Neuron (in vitro differentiated cells): ENCODE data around the gene PNPT1.
"Not testable (repeated sequence)": the region's sequence is repeated elsewhere in the genome, so short reads cannot be mapped to it uniquely, and the experiment has no call there.

Experiments used
- H2AFZ ChIP-seq: one replicate; pipeline ENCODE4 v1.6.1; 2013; ENCODE audit warnings: low read depth, mild to moderate bottlenecking, inconsistent platforms, low read length, moderate library complexity
- H3K27me3 ChIP-seq: one replicate; pipeline ENCODE4 v1.6.1; 2013; ENCODE audit warnings: low read length; ENCODE audit not compliant: insufficient read depth
- H3K36me3 ChIP-seq: one replicate; pipeline ENCODE4 v1.6.1; 2013; ENCODE audit warnings: low read length; ENCODE audit not compliant: insufficient read depth
- H3K4me1 ChIP-seq: one replicate; pipeline ENCODE4 v1.6.1; 2013; ENCODE audit warnings: low read length; ENCODE audit not compliant: insufficient read depth
- H3K4me3 ChIP-seq: 2 replicates; pipeline ENCODE4 v1.5.1; 2013; ENCODE audit warnings: mild to moderate bottlenecking, low read length, moderate library complexity
- H3K9me3 ChIP-seq: one replicate; pipeline ENCODE4 v1.6.1; 2013; ENCODE audit warnings: low read length

PNPT1 gene

GRCh38 chr2:55715178-55715577, 21.5 kb upstream of the PNPT1 start:
- not testable (repeated sequence) for H3K4me3 ChIP-seq, H2AFZ ChIP-seq, H3K4me1 ChIP-seq, H3K9me3 ChIP-seq, H3K36me3 ChIP-seq
- peaks cover 23% of the 10 kb centered on the region for H3K27me3 ChIP-seq

DNA sequence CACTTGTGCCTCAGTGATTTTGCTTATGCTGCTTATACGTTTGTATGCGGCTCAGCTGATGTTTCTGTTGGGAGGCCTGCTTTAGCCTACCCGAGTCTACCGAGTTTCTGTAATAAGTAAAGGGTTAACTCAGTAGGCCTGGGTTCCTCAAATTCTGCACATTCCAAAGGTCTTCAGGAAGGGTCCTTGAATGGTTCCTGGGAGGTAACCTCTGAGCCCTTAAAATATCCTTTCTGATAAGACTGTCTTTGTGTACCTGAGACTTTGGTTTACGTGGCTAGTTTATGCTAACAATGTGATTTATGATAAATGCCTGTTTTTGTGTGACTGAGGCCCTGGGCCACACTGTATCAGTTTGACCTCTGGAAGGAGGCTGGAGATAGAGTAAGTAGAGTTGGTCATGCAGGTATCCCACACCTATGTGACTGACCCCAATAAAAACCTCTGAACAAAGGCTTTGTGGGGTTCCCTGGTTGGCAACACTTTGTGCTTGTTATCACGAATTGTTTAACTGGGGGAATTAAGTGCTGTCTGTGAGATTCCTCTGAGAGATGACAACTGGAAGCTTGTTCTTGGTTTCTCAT, 18.9 kb upstream of the PNPT1 start:
- no peak overlapping the region for H2AFZ ChIP-seq

GRCh38 chr2:55710025-55710424, 16.4 kb upstream of the PNPT1 start:
- no peak overlapping the region for H3K4me3 ChIP-seq
- H3K36me3 ChIP-seq, result no peaks in the 10 kb centered on the region
- no peaks in the 10 kb centered on the region for H3K9me3 ChIP-seq
- no peaks in the 10 kb centered on the region for H3K4me1 ChIP-seq
- no peak overlapping the region for H2AFZ ChIP-seq
- no peaks in the 10 kb centered on the region for H3K27me3 ChIP-seq

More for the DNA sequence above, 18.9 kb upstream of the PNPT1 start:
- Histone ChIP-seq H3K36me3 (no peaks in the 10 kb centered on the region), H3K4me1 (no peaks in the 10 kb centered on the region), H3K9me3 (no peaks in the 10 kb centered on the region), H3K27me3 (peaks cover 9% of the 10 kb centered on the region), H3K4me3 (no peak overlapping the region)

- Histone ChIP-seq H3K36me3 (no peaks in the 10 kb centered on the region), H3K27me3 (no peaks in the 10 kb centered on the region), H2AFZ (no peak overlapping the region), H3K4me3 (no peak overlapping the region), H3K9me3 (no peaks in the 10 kb centered on the region), H3K4me1 (no peaks in the 10 kb centered on the region)
These were observed 14.1 kb upstream of the PNPT1 start for GRCh38 chr2:55707751-55708150.

DNA sequence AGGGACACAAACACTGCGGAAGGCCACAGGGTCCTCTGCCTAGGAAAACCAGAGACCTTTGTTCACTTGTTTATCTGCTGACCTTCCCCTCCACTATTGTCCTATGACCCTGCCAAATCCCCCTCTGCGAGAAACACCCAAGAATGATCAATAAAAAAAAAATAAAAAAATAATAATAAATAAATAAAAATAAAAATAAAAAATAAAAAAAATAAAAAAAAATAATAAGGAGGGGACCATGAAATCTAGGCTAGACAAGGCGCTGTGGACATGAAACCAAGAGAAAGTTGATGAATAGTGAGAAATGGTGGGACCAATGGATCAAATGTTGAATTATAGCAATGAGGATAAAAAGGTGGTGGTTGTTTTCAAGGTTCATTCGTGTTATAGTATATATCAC, 12.6 kb upstream of the PNPT1 start:
- H3K4me1 ChIP-seq, H3K9me3 ChIP-seq, H3K36me3 ChIP-seq, H3K4me3 ChIP-seq, H3K27me3 ChIP-seq, H2AFZ ChIP-seq: not testable (repeated sequence)

DNA sequence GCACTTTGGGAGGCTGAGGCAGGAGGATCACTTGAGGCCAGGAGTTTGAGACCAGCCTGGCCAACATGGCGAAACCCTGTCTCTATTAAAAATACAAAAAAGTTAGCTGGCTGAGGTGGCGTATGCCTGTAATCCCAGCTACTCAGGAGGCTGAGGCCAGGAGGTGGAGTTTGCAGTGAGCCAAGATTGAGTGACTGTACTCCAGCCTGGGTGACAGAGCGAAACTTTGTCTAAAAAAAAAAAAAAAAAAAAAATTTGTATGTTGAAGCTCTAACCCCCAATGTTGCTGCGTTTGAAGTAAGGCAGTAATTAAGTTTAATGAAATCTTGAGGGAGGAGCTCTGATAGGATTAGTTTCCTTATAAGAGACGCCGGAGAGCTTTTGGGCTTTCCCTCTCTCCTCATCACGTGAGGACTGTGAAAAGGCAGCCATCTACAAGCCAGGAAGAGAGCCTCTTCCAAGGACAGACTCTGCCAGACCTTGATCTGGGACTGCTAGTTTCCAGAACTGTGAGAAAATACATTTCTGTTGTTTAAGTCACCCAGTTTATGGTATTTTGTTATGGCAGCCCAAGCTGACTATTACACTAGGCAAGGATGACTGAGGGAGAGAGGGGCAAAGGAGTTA, 11.5 kb upstream of the PNPT1 start:
- H3K36me3 ChIP-seq, result no peaks in the 10 kb centered on the region
- no peaks in the 10 kb centered on the region for H3K9me3 ChIP-seq
- H3K4me3 ChIP-seq, result no peak overlapping the region
- no peaks in the 10 kb centered on the region for H3K4me1 ChIP-seq
- no peak overlapping the region for H2AFZ ChIP-seq
- H3K27me3 ChIP-seq, result no peaks in the 10 kb centered on the region

DNA sequence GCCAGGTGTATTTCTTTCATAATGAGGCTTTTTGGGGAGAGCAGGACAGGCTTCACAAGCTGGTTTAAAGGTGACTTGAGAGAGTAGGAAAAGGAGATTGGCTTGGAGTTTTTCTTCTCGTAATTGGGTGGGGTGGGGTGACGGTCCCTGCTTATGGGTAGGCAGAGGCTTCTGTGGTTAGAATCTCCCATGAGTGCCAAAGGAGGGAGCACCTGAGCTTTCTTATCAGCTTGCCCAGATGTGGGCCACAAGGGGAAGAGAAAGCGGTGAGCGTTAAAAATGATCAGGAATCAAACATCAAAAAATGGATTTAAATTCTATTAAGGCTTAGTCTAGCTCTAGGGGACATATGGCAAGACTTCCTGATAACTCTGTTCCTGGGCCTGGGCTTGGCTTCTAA, 9.7 kb upstream of the PNPT1 start:
- Histone ChIP-seq H3K4me3 (no peak overlapping the region), H3K4me1 (no peaks in the 10 kb centered on the region), H3K36me3 (no peaks in the 10 kb centered on the region), H2AFZ (no peak overlapping the region), H3K9me3 (no peaks in the 10 kb centered on the region), H3K27me3 (no peaks in the 10 kb centered on the region)

GRCh38 chr2:55692740-55693139, 904 bp downstream of the PNPT1 start:
- Histone ChIP-seq H2AFZ (peak overlapping the region; percentile 91), H3K4me1 (peaks cover 11% of the 10 kb centered on the region), H3K4me3 (peak overlapping the region; percentile 66)
- H3K9me3 ChIP-seq, H3K36me3 ChIP-seq, H3K27me3 ChIP-seq: not testable (repeated sequence)

DNA sequence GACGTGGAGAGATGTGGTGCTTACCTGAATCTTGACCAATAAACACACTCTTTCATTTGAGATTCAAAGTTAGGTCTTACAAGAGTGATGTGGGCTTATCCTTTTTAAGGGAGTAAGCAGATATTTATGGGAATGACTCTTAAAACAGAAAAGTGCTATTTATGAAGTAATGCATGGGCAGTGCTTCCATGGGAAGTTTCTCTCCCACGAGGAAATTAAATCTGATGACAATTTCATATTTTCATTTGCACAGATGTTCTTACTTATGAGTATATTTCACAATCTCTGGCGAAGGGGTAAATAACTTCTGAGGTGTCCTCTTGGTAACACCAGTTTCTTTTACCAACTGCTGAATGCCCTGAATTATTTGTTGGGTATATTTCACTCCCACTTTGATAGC, 21.0 kb downstream of the PNPT1 start:
- Histone ChIP-seq H3K36me3 (peaks cover 37% of the 10 kb centered on the region), H3K4me1 (no peaks in the 10 kb centered on the region), H3K9me3 (no peaks in the 10 kb centered on the region), H3K27me3 (no peaks in the 10 kb centered on the region), H2AFZ (no peak overlapping the region), H3K4me3 (no peak overlapping the region)

GRCh38 chr2:55668956-55669355, 24.7 kb downstream of the PNPT1 start:
- H3K36me3 ChIP-seq, result peaks cover 46% of the 10 kb centered on the region
- no peak overlapping the region for H2AFZ ChIP-seq

DNA sequence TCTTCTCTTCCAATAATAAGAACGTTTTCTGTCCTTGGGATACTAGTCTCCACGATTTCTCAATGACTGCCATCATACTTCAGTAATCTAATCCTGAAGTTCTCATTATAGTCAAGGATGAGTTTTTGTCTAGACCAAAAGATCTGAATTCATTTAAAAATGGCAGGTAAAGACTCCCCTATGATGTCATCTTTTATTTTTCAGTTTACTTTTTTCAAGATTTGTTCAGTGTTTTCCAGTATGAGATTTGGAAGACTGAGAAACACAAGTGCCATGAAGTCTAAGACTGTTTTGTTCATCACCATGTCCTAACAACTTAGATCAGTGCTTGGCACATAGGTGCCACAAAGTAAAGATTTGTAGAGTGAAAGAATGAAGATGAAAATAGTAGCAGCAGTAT, 40.4 kb downstream of the PNPT1 start:
- Histone ChIP-seq H2AFZ (no peak overlapping the region), H3K36me3 (peaks cover 45% of the 10 kb centered on the region), H3K9me3 (no peaks in the 10 kb centered on the region), H3K4me1 (no peaks in the 10 kb centered on the region), H3K4me3 (no peak overlapping the region), H3K27me3 (no peaks in the 10 kb centered on the region)

More at GRCh38 chr2:55668956-55669355, 24.7 kb downstream of the PNPT1 start:
- Histone ChIP-seq H3K9me3 (no peaks in the 10 kb centered on the region), H3K4me1 (no peaks in the 10 kb centered on the region), H3K4me3 (no peak overlapping the region), H3K27me3 (no peaks in the 10 kb centered on the region)

DNA sequence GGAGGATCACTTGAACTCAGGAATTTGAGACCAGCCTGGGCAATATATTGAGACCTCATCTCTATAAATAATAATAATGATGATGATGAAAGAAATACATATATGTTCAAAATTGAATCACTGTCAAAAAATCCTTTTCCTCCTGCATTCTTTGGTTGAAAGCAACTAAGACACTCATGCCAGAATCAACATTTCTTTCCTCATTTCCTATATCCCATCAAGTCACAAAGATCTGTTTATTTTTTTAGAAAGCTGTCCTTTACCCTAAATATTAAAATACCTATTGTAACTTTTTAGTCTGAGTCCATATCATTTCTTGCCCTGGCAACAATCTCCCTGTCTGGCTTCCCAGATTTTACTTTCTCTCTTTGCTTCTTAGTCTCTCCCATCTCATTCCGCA, 44.4 kb downstream of the PNPT1 start:
- no peaks in the 10 kb centered on the region for H3K27me3 ChIP-seq
- H3K4me1 ChIP-seq, result no peaks in the 10 kb centered on the region
- H3K36me3 ChIP-seq, result peaks cover 32% of the 10 kb centered on the region
- H3K4me3 ChIP-seq, result no peak overlapping the region
- H2AFZ ChIP-seq, result no peak overlapping the region
- H3K9me3 ChIP-seq, result no peaks in the 10 kb centered on the region

DNA sequence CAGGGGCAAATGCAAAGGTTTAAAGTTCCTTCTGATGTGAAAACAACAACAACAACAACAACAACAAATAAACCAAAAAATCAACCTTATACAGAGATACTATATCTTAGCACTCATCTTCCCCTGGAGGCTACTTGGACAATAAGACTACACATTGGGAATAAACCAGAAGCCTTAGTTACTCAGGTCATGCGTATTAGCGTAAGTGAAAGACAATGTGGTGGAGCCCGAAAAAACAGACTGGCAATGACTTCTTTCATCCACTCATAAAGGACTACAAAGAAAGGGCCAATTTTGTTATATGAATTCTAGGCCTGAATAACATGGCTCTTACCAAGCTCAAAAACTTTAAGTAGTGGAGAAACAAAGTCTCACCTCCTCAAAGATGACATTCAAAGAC, 56.8 kb downstream of the PNPT1 start:
- Histone ChIP-seq H3K36me3 (peaks cover 46% of the 10 kb centered on the region), H3K27me3 (no peaks in the 10 kb centered on the region), H3K4me1 (no peaks in the 10 kb centered on the region), H3K4me3 (no peak overlapping the region), H3K9me3 (no peaks in the 10 kb centered on the region), H2AFZ (no peak overlapping the region)

- Histone ChIP-seq H3K9me3 (no peaks in the 10 kb centered on the region), H3K4me1 (no peaks in the 10 kb centered on the region), H2AFZ (no peak overlapping the region), H3K36me3 (peaks cover 12% of the 10 kb centered on the region), H3K27me3 (no peaks in the 10 kb centered on the region), H3K4me3 (no peak overlapping the region)
These were observed 64.7 kb downstream of the PNPT1 start for GRCh38 chr2:55628931-55629330.
